ENCODE data around the gene GRID1.

- TF ChIP-seq POLR2AphosphoS5 (IDR thresholded peaks at IDR 0.05; ENCODE audit: borderline replicate concordance, low read depth, low read length) (no peak), EZH2 (IDR thresholded peaks at IDR 0.05) (no peak), FOXP2 (optimal IDR thresholded peaks at IDR 0.05; ENCODE audit: control extremely low read depth, extremely low read length, insufficient read depth) (no peak)
Observed at GRCh38 chr10:86397120-86397519, 30.5 kb upstream of the GRID1 start.
